ENCODE results near the gene LBH. TPM values are rescaled to one million over a fixed set of nuclear protein-coding genes. Genes with fewer than 3 reads are reported as not detected.

Gene LBH
- total and polyA plus RNA-seq, 2 of the 13 experiments (the other 11 are each of a cell fraction or from before 2014, with no cell fraction given): 0.09 to 0.25 TPM

DNA sequence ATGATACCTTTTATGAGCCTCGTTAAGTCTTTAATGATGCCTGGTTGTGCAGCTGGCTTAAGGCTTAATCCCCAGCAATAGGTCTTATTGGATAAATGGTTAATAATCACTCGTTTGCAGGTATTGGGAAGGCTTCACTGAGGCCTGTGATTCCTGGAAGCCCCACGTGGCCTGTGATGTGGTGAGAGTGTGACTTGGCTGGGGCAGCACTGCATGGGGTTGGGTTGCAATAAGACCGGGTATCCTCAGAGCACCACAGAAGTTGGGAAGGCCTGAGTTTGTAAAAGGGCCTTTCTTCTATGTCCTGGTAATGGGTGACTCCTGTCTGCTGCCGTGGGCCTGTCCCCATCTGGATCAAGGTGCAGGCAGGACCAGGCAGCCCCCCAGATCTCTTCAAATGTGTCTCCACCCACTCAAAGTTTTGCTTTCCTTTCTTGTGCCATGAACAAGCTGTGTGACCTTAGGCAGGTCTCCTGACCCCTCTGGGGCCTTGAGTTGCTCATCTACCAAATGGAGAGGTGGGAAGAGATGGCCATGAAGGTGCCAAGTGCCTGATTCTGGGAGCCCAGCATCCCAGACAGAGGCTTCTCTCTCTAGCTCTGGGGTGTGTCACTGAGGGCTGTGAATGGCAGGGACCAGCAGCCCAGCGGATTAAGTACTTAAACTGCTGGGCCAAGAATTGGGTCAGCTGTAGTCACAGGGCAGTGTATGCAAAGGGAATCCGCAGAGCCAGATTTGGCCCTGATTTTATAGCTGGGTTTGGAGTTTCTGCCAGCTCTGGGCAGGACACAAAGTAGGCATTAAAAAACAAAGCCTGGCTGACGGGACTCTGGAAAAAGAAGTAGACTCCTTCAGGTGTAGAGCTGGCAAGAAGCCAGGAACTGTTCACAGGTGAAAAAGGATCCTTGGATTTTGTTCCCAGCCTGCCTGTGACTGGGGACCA lies 24.4 kb downstream of the LBH start:
- no peak for DNase-seq (ENCODE audit: low spot score)
- in situ Hi-C loops (cut with HindIII; ENCODE audit: extremely low pct_ligation_motif_present, low pct_unique_long_range_greater_than_20kb): no loop called here
- Histone ChIP-seq H3K4me2 (ENCODE audit: low read depth, low read length) (no peak overlapping the region), H3K36me3 (replicated peaks in 1 of 2; ENCODE audit: control insufficient read depth in 1 of 2, insufficient read depth in 2 of 2, low read length in 2 of 2) (no peaks in the 10 kb centered on the region), H3K27me3 (ENCODE audit: control insufficient read depth in 1 of 2, insufficient read depth in 2 of 2, low read length in 2 of 2) (peaks cover 0 to 15% of the 10 kb centered on the region in 2 experiments; a peak in 2 of 5 replicates), H3K79me2 (ENCODE audit: insufficient read depth, low read length) (no peaks in the 10 kb centered on the region), H3K9me3 (ENCODE audit: low read length) (no peaks in the 10 kb centered on the region), H3K4me3 (replicated peaks in 1 of 3; ENCODE audit: insufficient read depth in 1 of 3, low read depth in 2 of 3, low read length in 3 of 3) (no peak overlapping the region), H3K9ac (ENCODE audit: insufficient read depth, low read depth, low read length) (no peak overlapping the region), H3K27ac (ENCODE audit: extremely low read length, insufficient read depth, low read length) (no peak overlapping the region), H3K4me1 (ENCODE audit: insufficient read depth, low read length) (no peaks in the 10 kb centered on the region), H2AFZ (ENCODE audit: low read length) (no peak overlapping the region), H4K20me1 (ENCODE audit: insufficient read depth, low read length) (no peaks in the 10 kb centered on the region)
- ChIA-PET POLR2A (no interaction called here), CTCF (ENCODE audit: low intra/inter-chr PET ratio, low total read pairs) (no interaction called here)
- TF ChIP-seq ZNF724P (CRISPR knock-in tag; IDR thresholded peaks at IDR 0.05; ENCODE audit: borderline replicate concordance): no peak
- TF ChIP-seq ZNF691 (CRISPR knock-in tag; IDR thresholded peaks at IDR 0.05; ENCODE audit: borderline replicate concordance, low read depth): no peak
- TF ChIP-seq ZNF639 (CRISPR knock-in tag; conservative IDR thresholded peaks at IDR 0.05): no peak
- TF ChIP-seq ZNF446 (CRISPR knock-in tag; IDR thresholded peaks at IDR 0.05): no peak
- TF ChIP-seq ZNF792 (CRISPR knock-in tag; IDR thresholded peaks at IDR 0.05): no peak
- no peak for TF ChIP-seq RAD51 (IDR thresholded peaks at IDR 0.05; ENCODE audit: borderline replicate concordance)
- TF ChIP-seq ZNF260 (CRISPR knock-in tag; IDR thresholded peaks at IDR 0.05; ENCODE audit: borderline replicate concordance, low read depth): no peak
- no peak for TF ChIP-seq PHF5A (CRISPR knock-in tag; IDR thresholded peaks at IDR 0.05; ENCODE audit: low read depth, unreplicated experiment)
- TF ChIP-seq, protein P1, sequence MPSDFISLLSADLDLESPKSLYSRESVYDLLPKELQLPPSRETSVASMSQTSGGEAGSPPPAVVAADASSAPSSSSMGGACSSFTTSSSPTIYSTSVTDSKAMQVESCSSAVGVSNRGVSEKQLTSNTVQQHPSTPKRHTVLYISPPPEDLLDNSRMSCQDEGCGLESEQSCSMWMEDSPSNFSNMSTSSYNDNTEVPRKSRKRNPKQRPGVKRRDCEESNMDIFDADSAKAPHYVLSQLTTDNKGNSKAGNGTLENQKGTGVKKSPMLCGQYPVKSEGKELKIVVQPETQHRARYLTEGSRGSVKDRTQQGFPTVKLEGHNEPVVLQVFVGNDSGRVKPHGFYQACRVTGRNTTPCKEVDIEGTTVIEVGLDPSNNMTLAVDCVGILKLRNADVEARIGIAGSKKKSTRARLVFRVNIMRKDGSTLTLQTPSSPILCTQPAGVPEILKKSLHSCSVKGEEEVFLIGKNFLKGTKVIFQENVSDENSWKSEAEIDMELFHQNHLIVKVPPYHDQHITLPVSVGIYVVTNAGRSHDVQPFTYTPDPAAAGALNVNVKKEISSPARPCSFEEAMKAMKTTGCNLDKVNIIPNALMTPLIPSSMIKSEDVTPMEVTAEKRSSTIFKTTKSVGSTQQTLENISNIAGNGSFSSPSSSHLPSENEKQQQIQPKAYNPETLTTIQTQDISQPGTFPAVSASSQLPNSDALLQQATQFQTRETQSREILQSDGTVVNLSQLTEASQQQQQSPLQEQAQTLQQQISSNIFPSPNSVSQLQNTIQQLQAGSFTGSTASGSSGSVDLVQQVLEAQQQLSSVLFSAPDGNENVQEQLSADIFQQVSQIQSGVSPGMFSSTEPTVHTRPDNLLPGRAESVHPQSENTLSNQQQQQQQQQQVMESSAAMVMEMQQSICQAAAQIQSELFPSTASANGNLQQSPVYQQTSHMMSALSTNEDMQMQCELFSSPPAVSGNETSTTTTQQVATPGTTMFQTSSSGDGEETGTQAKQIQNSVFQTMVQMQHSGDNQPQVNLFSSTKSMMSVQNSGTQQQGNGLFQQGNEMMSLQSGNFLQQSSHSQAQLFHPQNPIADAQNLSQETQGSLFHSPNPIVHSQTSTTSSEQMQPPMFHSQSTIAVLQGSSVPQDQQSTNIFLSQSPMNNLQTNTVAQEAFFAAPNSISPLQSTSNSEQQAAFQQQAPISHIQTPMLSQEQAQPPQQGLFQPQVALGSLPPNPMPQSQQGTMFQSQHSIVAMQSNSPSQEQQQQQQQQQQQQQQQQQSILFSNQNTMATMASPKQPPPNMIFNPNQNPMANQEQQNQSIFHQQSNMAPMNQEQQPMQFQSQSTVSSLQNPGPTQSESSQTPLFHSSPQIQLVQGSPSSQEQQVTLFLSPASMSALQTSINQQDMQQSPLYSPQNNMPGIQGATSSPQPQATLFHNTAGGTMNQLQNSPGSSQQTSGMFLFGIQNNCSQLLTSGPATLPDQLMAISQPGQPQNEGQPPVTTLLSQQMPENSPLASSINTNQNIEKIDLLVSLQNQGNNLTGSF (CRISPR knock-in tag; IDR thresholded peaks at IDR 0.05): no peak
- TF ChIP-seq EEA1 (CRISPR knock-in tag; IDR thresholded peaks at IDR 0.05; ENCODE audit: borderline replicate concordance): no peak
- TF ChIP-seq FOXA1 (IDR thresholded peaks at IDR 0.05): no peak
- TF ChIP-seq FOXA1 (CRISPR knock-in tag; IDR thresholded peaks at IDR 0.05): no peak
- no peak for TF ChIP-seq ZNF710 (CRISPR knock-in tag; IDR thresholded peaks at IDR 0.05; ENCODE audit: borderline replicate concordance)
- TF ChIP-seq ZNF10 (CRISPR knock-in tag; IDR thresholded peaks at IDR 0.05; ENCODE audit: borderline replicate concordance, low read depth): no peak
- BruUV-seq (replicated peaks): no TSS peak
- WGBS (ENCODE audit: low lambda C conversion rate): 26% methylated on average over 8 of the region's 8 CpGs
- intact Hi-C loops (cut with micrococcal nuclease; ENCODE audit: unreplicated experiment): no loop called here
- ATAC-seq: no peak
- no peak for FAIRE-seq
